KOPT-K1 (cell line): Measurements from ENCODE around the gene LRP8.

Experiments used
- H3K27ac ChIP-seq: fragments of 200-600 bp; sonication (generic); 2 replicates; pipeline ENCODE4 v1.5.1; 2016; ENCODE audit warnings: antibody characterized with exemption, mild to moderate bottlenecking, low read depth, low read length; ENCODE audit not compliant: poor library complexity, severe bottlenecking
- H3K36me3 ChIP-seq: fragments of 200-600 bp; sonication (generic); 2 replicates; pipeline ENCODE4 v1.5.1; 2017; ENCODE audit warnings: antibody characterized with exemption, mild to moderate bottlenecking, low read length, moderate library complexity; ENCODE audit not compliant: insufficient read depth
- H3K9me3 ChIP-seq: fragments of 200-600 bp; sonication (generic); 2 replicates; pipeline ENCODE4 v1.5.1; 2017; ENCODE audit warnings: antibody characterized with exemption, low read length, mild to moderate bottlenecking; ENCODE audit not compliant: insufficient read depth, poor library complexity, severe bottlenecking

LRP8 gene

DNA sequence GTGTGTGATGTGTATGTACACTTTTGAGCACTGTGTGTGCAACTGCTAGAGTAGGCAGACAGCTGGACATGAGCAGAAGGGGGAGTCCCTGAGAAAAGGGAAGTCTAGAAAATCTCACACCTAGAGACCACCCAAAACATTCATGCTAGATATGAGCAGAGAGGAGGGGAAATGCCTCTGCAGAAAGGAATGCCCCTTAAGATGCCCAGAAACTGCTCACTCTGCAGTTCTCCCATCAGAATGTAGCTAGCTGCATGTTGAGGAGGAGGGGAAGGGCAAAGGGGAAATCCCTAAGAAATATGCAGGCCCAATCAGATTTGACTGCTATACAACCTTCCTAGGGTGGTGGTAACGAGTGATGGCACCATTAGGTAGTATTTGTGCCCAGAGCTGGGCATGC is 57.8 kb downstream of the LRP8 start:
- Histone ChIP-seq H3K9me3 (no peaks in the 10 kb centered on the region), H3K27ac (no peak overlapping the region), H3K36me3 (peaks cover 98% of the 10 kb centered on the region)

DNA sequence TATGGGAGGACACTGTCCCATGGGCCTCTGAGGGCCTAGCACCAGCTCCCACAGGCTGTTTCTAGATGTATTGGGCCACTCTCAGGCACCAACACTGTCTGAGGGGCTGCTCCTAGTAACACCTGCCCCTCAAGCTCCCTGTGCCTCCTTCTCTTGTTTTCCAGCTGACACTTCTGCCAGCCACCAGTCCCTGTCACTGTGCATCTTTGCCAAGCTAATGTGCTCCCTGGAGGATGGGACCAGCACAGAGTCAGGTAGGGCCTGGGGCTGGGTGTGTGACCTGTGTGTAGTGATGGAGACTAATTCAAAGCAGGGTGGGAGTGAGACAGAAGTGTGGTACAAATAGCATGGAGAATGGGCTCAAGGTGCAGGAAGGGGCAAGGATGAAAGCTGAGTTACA is 60.1 kb downstream of the LRP8 start:
- no peak overlapping the region for H3K27ac ChIP-seq
- H3K9me3 ChIP-seq, result no peaks in the 10 kb centered on the region
- H3K36me3 ChIP-seq, result peaks cover 98% of the 10 kb centered on the region

DNA sequence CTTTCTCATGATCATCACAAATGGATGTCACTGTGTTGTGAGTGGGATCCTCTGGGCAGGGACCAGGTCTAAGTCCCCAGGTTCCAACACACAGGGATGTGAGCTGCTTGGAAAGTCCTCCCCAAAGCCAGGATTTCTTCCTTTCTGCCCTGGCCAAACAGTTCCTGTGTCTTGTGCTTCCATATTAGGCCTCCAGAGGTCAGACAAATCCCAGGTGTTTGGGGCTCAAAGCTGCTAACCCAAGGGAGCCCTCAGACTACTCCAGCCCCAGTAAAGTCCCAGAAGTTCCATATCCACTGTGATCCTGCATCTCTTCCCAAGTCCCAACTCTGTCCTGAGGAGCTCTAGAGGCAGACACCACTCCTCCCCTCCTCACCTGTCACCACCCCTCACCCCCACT is 61.8 kb downstream of the LRP8 start:
- H3K9me3 ChIP-seq, result no peaks in the 10 kb centered on the region
- H3K27ac ChIP-seq, result no peak overlapping the region
- peaks cover 98% of the 10 kb centered on the region for H3K36me3 ChIP-seq

DNA sequence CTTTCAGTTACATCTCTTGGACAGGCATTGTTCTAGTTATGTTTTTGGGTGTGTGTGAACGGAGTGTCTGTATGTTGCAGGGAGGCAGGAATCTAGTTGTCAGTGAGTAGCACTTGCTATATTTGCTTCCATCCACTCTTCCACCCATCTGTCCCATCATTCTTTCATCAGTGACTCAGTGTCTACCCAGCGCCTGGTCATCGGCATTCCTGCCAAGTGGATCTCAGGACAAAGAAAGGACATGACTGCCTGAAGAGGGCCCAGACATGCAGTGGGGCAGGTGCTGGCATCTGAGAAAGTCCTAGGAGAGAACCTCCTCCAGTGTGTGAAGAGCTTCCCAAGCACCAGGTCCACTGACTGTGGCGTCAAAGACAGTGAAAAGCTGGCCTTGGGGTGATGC is 62.3 kb downstream of the LRP8 start:
- Histone ChIP-seq H3K9me3 (no peaks in the 10 kb centered on the region), H3K27ac (no peak overlapping the region), H3K36me3 (peaks cover 98% of the 10 kb centered on the region)

DNA sequence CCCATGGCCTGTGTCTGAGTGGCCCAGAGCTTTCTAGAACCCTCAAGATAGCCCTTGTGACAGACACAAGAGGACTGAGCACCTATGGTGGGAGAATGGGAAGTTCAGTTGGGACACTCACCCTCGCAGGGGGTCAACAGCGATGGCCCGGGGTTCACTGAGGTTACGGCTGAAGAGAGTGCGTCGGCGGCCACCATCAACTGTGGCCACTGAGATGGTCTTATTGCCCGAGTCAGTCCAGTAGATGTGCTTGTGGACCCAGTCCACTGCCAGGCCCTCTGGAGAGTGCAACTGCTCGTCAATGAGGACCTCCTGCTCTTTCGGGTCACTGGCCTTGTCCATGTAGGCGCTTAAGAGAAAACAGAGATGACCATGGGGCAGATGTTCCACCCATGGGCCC is 63.8 kb downstream of the LRP8 start:
- H3K36me3 ChIP-seq, result peaks cover 100% of the 10 kb centered on the region
- H3K27ac ChIP-seq, result no peak overlapping the region
- H3K9me3 ChIP-seq, result no peaks in the 10 kb centered on the region

DNA sequence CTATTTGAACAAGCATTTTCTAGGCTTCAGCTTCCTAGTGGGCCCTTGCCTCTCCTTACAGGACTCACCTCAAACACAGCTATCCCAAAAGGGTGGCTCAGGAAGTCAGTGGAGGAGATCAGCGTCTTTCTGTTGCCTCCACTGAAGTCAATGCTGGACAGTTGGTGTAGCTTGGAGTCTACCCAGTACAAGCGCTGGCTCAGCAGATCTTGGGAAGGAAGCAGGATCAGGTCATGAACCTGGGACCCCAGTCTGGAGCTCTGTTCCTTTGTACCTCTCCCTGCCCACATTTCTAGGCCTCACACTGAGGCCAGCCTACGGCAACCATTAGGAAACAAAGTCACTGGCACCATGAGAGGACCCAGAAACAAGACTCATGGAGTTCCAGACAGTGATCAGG is 65.9 kb downstream of the LRP8 start:
- Histone ChIP-seq H3K9me3 (no peaks in the 10 kb centered on the region), H3K36me3 (peaks cover 100% of the 10 kb centered on the region), H3K27ac (no peak overlapping the region)

DNA sequence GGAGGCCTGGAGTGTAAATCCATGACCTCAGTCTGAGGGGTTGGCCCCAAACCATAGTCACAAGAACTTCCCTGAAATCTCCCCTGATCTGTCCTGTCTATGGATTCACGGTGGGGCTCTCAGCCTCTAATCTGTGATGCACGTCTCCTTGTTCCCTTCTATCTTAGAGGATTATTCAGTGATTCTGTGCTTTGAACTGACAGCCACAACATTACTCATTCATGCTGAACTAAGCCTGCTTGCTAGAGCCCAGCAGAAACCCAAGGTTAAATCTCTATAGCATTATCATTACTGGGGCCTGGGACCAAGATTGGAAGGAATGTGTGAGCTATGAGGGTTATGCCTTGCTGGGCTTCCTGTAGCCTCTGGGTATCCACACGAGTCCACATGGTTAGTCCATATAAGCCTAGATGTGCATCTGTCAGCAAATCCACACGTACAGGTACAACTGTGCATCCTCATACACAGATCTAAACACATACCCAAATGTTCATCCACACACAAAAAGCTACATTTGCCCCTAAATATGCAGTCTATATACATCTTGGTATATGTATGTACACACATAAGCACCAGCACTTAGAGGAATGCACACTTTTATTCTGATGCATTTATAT is 67.1 kb downstream of the LRP8 start:
- Histone ChIP-seq H3K27ac (no peak overlapping the region), H3K9me3 (no peaks in the 10 kb centered on the region), H3K36me3 (peaks cover 100% of the 10 kb centered on the region)

DNA sequence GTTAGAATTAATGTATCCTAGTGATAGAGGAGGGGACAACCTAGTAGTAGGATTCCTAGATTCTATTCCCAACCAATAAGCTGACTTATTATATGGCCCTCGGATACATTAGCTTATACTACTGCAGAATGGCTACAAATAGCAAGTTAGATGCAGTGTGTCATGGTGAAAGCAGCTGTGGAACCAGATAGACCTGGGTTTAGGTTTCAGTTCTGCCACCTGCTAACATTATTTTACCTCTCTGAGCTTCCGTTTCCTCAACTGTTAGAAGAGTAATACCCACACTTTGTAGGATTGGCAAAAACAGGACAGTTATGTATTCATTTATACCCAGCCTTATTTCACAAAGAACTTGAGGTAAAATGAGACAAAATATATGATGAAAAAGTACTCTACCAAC is 67.9 kb downstream of the LRP8 start:
- Histone ChIP-seq H3K27ac (no peak overlapping the region), H3K9me3 (no peaks in the 10 kb centered on the region), H3K36me3 (peaks cover 100% of the 10 kb centered on the region)

DNA sequence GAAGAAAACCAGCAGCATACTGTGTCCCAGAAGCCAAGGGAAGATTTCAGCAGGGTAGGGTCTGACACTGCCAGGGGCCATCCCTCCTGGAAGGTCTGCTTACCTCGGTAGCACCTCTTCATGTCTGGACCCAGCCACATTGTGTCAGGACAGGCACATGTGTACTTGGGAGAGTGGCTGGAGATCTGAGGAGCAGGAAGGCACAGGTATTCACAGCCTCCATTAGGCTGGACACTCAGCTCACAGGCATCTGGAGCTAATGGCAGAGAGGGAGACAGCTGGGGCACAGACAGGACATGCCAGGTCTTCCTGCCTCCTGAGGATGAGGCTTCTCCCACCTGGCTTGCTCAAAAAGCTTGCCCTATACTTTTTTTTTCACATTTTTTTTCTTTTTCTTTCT is 69.7 kb downstream of the LRP8 start:
- Histone ChIP-seq H3K9me3 (no peaks in the 10 kb centered on the region), H3K27ac (no peak overlapping the region), H3K36me3 (peaks cover 100% of the 10 kb centered on the region)

DNA sequence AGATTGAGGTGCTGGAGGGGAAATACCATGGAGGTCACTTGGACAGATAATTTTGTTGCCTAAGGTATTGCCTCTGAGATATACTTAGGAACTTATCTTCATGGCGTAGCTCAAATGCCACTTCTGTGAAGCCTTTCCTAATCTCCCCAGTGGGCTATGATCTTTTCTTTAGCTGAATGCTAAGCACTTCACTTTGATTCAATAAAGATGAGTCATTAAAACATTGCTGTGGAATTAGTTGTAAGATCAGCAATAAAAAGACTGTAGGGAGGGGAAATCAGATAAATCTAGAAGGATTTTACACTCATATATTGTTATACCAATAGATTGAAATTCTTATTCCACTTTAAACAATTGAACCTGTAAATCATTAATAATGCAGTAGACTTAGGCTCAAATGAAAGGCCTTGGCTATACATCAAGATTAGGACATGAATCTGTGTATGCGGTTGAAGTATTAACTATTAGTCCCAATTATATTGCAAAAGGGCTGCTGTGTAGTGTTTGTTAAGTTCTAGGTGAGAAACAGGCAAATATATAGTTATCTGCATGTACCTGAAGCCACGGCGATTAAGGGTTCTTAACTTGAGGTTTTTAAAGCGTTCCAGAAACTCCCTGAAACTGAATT is 70.3 kb downstream of the LRP8 start:
- H3K27ac ChIP-seq, result no peak overlapping the region
- peaks cover 98% of the 10 kb centered on the region for H3K36me3 ChIP-seq
- H3K9me3 ChIP-seq, result no peaks in the 10 kb centered on the region

DNA sequence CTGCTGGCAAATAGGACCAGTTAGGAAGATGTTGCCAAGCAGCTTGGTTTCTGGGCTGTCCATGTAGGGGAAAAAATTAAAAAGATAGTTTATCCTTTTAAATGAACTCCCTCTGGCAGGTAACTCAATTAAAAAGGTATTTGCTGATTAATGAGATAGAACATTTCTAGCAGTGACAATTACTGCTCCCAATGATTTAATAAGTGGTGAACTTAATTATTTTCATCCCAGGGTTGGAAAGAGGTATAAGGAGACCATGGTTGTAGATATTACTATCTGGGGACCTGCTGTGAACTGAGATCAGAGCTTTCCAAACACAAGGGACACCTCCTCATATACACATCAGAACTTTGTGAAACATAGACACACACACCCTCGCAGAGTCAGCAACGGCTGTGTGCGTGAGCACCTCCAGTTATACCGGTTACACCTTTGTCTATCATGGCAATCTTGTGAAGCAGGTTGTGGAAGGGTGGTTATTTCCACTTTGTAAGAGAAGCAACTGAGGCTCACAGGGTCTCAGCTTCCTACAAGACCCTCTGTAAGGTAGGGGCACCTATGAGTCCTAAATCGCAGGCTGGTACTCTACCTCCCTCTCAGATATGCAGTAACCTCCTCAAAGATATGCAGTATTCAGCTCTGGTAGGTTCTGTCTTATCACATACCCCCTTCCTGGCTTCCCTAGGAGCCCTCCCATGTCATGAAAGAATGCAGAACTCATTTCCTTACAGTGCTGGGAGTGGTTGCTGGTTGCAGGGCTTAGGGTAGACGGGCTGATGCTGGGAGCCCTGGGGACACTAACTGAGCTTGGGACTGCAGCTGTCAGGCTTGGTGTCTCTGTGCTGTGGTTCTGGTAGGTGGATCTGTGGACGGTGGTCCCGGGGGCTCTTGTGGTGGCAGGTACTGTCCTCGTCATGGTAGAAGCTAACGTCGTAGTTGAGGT is 71.1 kb downstream of the LRP8 start:
- H3K27ac ChIP-seq, result no peak overlapping the region
- no peaks in the 10 kb centered on the region for H3K9me3 ChIP-seq
- H3K36me3 ChIP-seq, result peaks cover 98% of the 10 kb centered on the region

DNA sequence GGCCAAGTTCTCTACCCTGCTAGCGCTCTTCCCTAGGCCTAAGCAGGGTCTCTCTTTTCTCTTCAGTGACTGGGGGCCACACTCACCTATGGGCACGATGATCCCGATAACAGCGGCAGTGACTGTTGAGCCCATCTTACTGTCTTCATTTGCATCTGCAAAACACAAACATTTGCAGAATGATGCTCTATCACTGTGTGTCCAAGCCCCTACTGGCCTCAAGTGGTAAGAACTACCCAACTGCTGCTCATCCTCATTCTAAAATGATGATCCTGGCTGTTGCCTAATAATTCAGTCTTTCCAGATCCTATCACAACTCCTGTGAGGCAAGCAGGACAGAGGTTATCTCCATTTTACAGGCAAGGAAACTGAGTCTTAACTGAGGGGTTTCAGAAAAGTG is 72.8 kb downstream of the LRP8 start:
- Histone ChIP-seq H3K9me3 (no peaks in the 10 kb centered on the region), H3K27ac (no peak overlapping the region), H3K36me3 (peaks cover 98% of the 10 kb centered on the region)

DNA sequence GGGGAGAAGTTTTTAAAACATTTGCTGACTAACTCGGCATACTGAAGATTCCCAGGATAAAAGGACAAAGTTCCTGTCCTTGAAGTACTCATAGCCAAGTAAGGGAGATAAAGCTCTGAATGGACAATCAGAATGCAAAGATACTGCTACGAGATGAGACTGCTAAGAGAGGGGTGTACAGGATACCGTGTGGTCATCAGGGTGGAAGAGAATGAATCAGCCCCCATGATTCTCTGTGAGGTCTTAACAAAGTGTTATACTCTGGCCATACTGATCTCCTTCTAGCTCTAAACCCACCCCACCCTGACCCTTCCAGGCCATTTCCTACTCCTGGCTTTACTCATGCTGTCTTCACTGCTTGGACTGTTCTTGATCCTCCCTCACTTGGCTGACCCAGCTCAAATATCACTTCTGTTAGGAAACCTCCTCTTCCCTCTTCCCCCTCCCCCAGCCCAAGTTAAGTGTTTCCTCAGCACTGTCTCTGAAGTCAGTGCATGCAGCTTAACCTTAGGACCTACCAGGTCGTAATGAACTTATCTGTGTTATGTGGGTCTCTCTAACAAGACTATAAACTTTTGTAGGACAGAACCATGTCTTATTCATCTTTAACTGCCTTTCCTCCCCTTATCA is 73.7 kb downstream of the LRP8 start:
- peaks cover 98% of the 10 kb centered on the region for H3K36me3 ChIP-seq
- no peak overlapping the region for H3K27ac ChIP-seq
- H3K9me3 ChIP-seq, result no peaks in the 10 kb centered on the region

DNA sequence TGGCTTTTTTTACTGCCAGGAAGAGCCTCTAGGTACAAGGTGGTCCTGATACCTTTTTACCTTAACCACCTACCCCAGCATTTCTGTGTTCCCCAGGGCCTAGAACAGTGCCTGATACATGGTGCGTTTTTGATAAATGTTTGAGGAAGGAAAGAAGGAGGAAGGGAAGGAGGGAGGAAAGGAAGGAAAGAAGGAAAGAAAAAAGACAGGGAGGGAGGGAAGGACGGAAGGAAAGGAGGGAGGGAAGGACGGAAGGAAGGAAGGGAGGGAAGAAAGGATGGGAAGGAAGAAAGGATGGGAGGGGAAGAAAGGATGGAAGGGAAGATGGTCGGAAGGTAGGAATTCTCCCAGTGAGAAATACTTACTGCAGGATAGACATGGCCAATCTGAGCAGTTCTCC is 77.5 kb downstream of the LRP8 start:
- Histone ChIP-seq H3K36me3 (peaks cover 98% of the 10 kb centered on the region), H3K9me3 (no peaks in the 10 kb centered on the region), H3K27ac (no peak overlapping the region)

DNA sequence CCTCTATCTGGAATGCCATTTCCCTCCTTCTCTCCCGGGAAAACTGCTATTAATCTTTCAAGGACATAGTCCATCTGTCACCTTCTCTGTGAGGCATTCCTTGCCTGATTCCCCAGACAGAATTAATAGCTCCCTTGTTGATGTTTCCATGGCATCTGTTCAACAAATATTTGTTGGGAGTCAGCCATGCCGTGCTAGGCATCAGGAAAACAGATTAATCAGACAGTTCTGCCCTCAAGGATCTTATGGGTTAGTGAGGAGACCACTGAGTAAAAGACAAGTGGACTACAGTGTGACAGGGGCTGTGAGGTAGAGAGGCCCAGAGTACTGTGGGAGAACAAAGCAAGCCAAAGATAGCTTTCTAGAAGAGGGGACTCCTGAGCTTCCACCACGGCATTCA is 78.2 kb downstream of the LRP8 start:
- Histone ChIP-seq H3K36me3 (peaks cover 98% of the 10 kb centered on the region), H3K9me3 (no peaks in the 10 kb centered on the region), H3K27ac (no peak overlapping the region)
